OCI-LY3 (cell line): ENCODE results near the gene GINS1.
"Not testable (repeated sequence)": the region's sequence is repeated elsewhere in the genome, so short reads cannot be mapped to it uniquely, and the experiment has no call there.

ENCODE experiments used
- H2AFZ ChIP-seq: fragments of 200-600, 300-600 bp; shearing (Covaris generic); 2 replicates; pipeline ENCODE4 v1.6.0; 2014; ENCODE audit warnings: antibody characterized with exemption, low read depth, low read length
- H3K27ac ChIP-seq: fragments of 200-600, 300-600 bp; sonication (generic); 2 replicates; pipeline ENCODE4 v1.5.1; 2014; ENCODE audit warnings: mild to moderate bottlenecking, low read length, moderate library complexity, mixed read lengths
- H3K27me3 ChIP-seq: fragments of 200-600, 300-600 bp; sonication (generic); 2 replicates; pipeline ENCODE4 v1.6.1; 2014; ENCODE audit warnings: low read depth, low read length, mixed read lengths
- H3K36me3 ChIP-seq: fragments of 200-600, 300-600 bp; sonication (generic); replicated peaks from 2 replicates; pipeline ENCODE3; 2014; ENCODE audit warnings: low read depth, low read length, mixed read lengths
- H3K4me1 ChIP-seq: fragments of 300-600, 200-600 bp; sonication (generic); 2 replicates; pipeline ENCODE4 v1.6.1; 2014; ENCODE audit warnings: low read length, mixed read lengths
- H3K4me2 ChIP-seq: fragments of 200-600, 300-600 bp; sonication (generic); 2 replicates; pipeline ENCODE4 v1.6.1; 2014; ENCODE audit warnings: low read length, mixed read lengths
- H3K4me3 ChIP-seq: fragments of 300-600, 200-600 bp; sonication (generic); 2 replicates; pipeline ENCODE4 v1.5.1; 2014; ENCODE audit warnings: antibody characterized with exemption, mild to moderate bottlenecking, low read length, moderate library complexity
- H3K79me2 ChIP-seq: fragments of 300-600, 200-600 bp; shearing (Covaris generic); 2 replicates; pipeline ENCODE4 v1.6.1; 2014; ENCODE audit warnings: mild to moderate bottlenecking, low read length, mixed read lengths
- H3K9ac ChIP-seq: fragments of 300-600, 200-600 bp; shearing (Covaris generic); 2 replicates; pipeline ENCODE4 v1.6.0; 2014; ENCODE audit warnings: mild to moderate bottlenecking, low read length, moderate library complexity
- H3K9me3 ChIP-seq: fragments of 200-600, 300-600 bp; shearing (Covaris generic); 2 replicates; pipeline ENCODE4 v1.6.1; 2014; ENCODE audit warnings: low read length, mixed read lengths; ENCODE audit not compliant: insufficient read depth
- H4K20me1 ChIP-seq: fragments of 200-600, 300-600 bp; sonication (generic); 2 replicates; pipeline ENCODE4 v1.6.1; 2016; ENCODE audit warnings: low read length, mixed read lengths; ENCODE audit not compliant: insufficient read depth
- CTCF ChIP-seq: fragments of 200-600, 300-600 bp; sonication (generic); IDR thresholded peaks from 2 replicates; pipeline ENCODE4 v1.5.1; 2014; ENCODE audit warnings: antibody characterized with exemption, low read length, low read depth
- EZH2phosphoT487 ChIP-seq: fragments of 200-600 bp; shearing (Covaris generic); IDR thresholded peaks from 2 replicates; pipeline ENCODE4 v1.6.1; 2018; ENCODE audit warnings: antibody characterized with exemption, mixed run types, low read depth

The GINS1 gene

GRCh38 chr20:25470045-25470444, 62.6 kb downstream of the GINS1 start:
- Histone ChIP-seq H3K36me3 (no peaks in the 10 kb centered on the region), H4K20me1 (no peaks in the 10 kb centered on the region), H3K4me1 (peaks cover 8% of the 10 kb centered on the region), H3K4me3 (peak overlapping the region; percentile 70), H3K27ac (no peak overlapping the region), H3K79me2 (no peaks in the 10 kb centered on the region), H3K27me3 (no peaks in the 10 kb centered on the region), H3K9ac (no peak overlapping the region), H3K4me2 (peak overlapping the region; percentile 80), H3K9me3 (no peaks in the 10 kb centered on the region), H2AFZ (peak overlapping the region; percentile 68)
- TF ChIP-seq EZH2phosphoT487 (no peak), CTCF (peak; percentile 98)

- H3K4me2 ChIP-seq, result no peak overlapping the region
- H3K4me1 ChIP-seq, result peaks cover 15% of the 10 kb centered on the region
- TF ChIP-seq CTCF (no peak), EZH2phosphoT487 (no peak)
- no peaks in the 10 kb centered on the region for H3K79me2 ChIP-seq
- H4K20me1 ChIP-seq, result no peaks in the 10 kb centered on the region
- no peaks in the 10 kb centered on the region for H3K9me3 ChIP-seq
- H3K27me3 ChIP-seq, result no peaks in the 10 kb centered on the region
- no peaks in the 10 kb centered on the region for H3K36me3 ChIP-seq
- H3K9ac ChIP-seq, result no peak overlapping the region
- no peak overlapping the region for H3K4me3 ChIP-seq
- no peak overlapping the region for H2AFZ ChIP-seq
- no peak overlapping the region for H3K27ac ChIP-seq
These were observed 63.5 kb downstream of the GINS1 start for GRCh38 chr20:25471020-25471419.

- H3K36me3 ChIP-seq, H2AFZ ChIP-seq, H3K79me2 ChIP-seq: not testable (repeated sequence)
These were observed 65.8 kb downstream of the GINS1 start for GRCh38 chr20:25473297-25473696.

GRCh38 chr20:25476106-25477013, 68.9 kb downstream of the GINS1 start:
- Histone ChIP-seq H3K27me3 (no peaks in the 10 kb centered on the region; the same call in 1 of the 2 replicates), H4K20me1 (no peaks in the 10 kb centered on the region), H3K4me3 (no peak overlapping the region), H3K4me1 (peaks cover 6% of the 10 kb centered on the region; the same call in 1 of the 2 replicates), H3K9ac (no peak overlapping the region), H3K79me2 (no peaks in the 10 kb centered on the region), H2AFZ (no peak overlapping the region), H3K27ac (no peak overlapping the region), H3K4me2 (no peak overlapping the region), H3K9me3 (no peaks in the 10 kb centered on the region), H3K36me3 (no peaks in the 10 kb centered on the region)
- TF ChIP-seq EZH2phosphoT487 (no peak), CTCF (no peak)

More at GRCh38 chr20:25473297-25473696, 65.8 kb downstream of the GINS1 start:
- H3K4me1 ChIP-seq, result peaks cover 15% of the 10 kb centered on the region
- H3K4me2 ChIP-seq, H3K27ac ChIP-seq, H4K20me1 ChIP-seq, H3K27me3 ChIP-seq, H3K9ac ChIP-seq, H3K4me3 ChIP-seq, H3K9me3 ChIP-seq: not testable (repeated sequence)
